OCI-LY7 (cell line): ENCODE results near the gene EGFL8. TPM values are rescaled to one million over a fixed set of nuclear protein-coding genes. Genes with fewer than 3 reads are reported as not detected.

Experiments used
- BruUV-seq: library from RNA; stranded (reverse); fragments of 400-500 nt; replicated peaks from 2 replicates; lab custom pipeline; 2021; lab: Mats Ljungman, UMichigan
- CTCF ChIA-PET: fragments of 300-600 bp; sonication (Branson Sonifier 250); formaldehyde crosslinking; loops from one replicate; lab custom pipeline; 2022; ENCODE audit warnings: antibody characterized with exemption; ENCODE audit not compliant: unreplicated experiment; lab: Charles Lee
- POLR2A ChIA-PET: fragments of 300-600 bp; sonication (Branson Sonifier 250); formaldehyde crosslinking; loops from one replicate; lab custom pipeline; 2022; ENCODE audit warnings: antibody characterized with exemption; lab: Charles Lee
- DNase-seq: peaks from one replicate; pipeline ENCODE4 v3.0.0-alpha.2; 2015; ENCODE audit warnings: low spot score
- H2AFZ ChIP-seq: fragments of 200-600 bp; sonication (generic), shearing (Covaris generic); 2 replicates; pipeline ENCODE4 v1.6.1; 2014; ENCODE audit warnings: mild to moderate bottlenecking, antibody characterized with exemption, low read length, moderate library complexity
- H3K27ac ChIP-seq: fragments of 200-600 bp; sonication (generic); 2 replicates; pipeline ENCODE4 v1.5.1; 2014; ENCODE audit warnings: mixed run types, low read depth, mild to moderate bottlenecking, moderate library complexity, low read length, inconsistent platforms; ENCODE audit not compliant: poor library complexity, severe bottlenecking
- H3K36me3 ChIP-seq: fragments of 200-600 bp; sonication (generic); 2 replicates; pipeline ENCODE4 v1.6.1; 2014; ENCODE audit warnings: mild to moderate bottlenecking, antibody characterized with exemption, low read length, moderate library complexity, mixed read lengths; ENCODE audit not compliant: insufficient read depth
- H3K4me1 ChIP-seq: fragments of 200-600 bp; sonication (generic); 2 replicates; pipeline ENCODE4 v1.5.1; 2014; ENCODE audit warnings: mild to moderate bottlenecking, low read length; ENCODE audit not compliant: insufficient read depth, poor library complexity, severe bottlenecking
- H3K4me2 ChIP-seq: fragments of 200-600 bp; sonication (generic); 2 replicates; pipeline ENCODE4 v1.6.1; 2014; ENCODE audit warnings: mild to moderate bottlenecking, low read length
- H3K4me3 ChIP-seq: fragments of 200-600 bp; sonication (generic); 2 replicates; pipeline ENCODE4 v1.5.1; 2014; ENCODE audit warnings: mild to moderate bottlenecking, low read depth, low read length; ENCODE audit not compliant: poor library complexity, severe bottlenecking
- H3K79me2 ChIP-seq: fragments of 200-600 bp; sonication (generic); 2 replicates; pipeline ENCODE4 v1.6.1; 2016; ENCODE audit warnings: low read depth, mild to moderate bottlenecking, low read length, moderate library complexity, mixed read lengths; ENCODE audit not compliant: insufficient read depth
- H3K9me2 ChIP-seq: fragments of 200-600 bp; sonication (generic); 2 replicates; pipeline ENCODE4 v1.6.1; 2016; ENCODE audit warnings: mild to moderate bottlenecking, low read length, mixed read lengths; ENCODE audit not compliant: insufficient read depth
- H3K9me3 ChIP-seq: fragments of 200-600 bp; sonication (generic); 2 replicates; pipeline ENCODE4 v1.6.1; 2014; ENCODE audit warnings: mild to moderate bottlenecking, mixed run types, low read length, mixed read lengths
- H4K20me1 ChIP-seq: fragments of 200-600 bp; sonication (generic); 2 replicates; pipeline ENCODE4 v1.6.1; 2014; ENCODE audit warnings: mild to moderate bottlenecking, antibody characterized with exemption, low read length, moderate library complexity, mixed read lengths; ENCODE audit not compliant: insufficient read depth
- EZH2phosphoT487 ChIP-seq: fragments of 200-600 bp; sonication (generic); IDR thresholded peaks from 2 replicates; pipeline ENCODE4 v1.6.1; 2018; ENCODE audit warnings: low read depth, borderline replicate concordance, mild to moderate bottlenecking, mixed run types, antibody characterized with exemption, low read length, moderate library complexity, mixed read lengths
- intact Hi-C: fragments of 100-400 bp; cut with micrococcal nuclease; formaldehyde crosslinking; loops from one replicate; pipeline ENCODE4 v1.10.0; 2022; ENCODE audit not compliant: unreplicated experiment
- total RNA-seq, 2 experiments: library from RNA; depleted of rRNA in 1 of 2; stranded (reverse); fragments of >200 nt in 1 of 2; shearing (Covaris generic) in 1 of 2; gene quantifications; 2 replicates each; pipeline ENCODE4 v1.2.3, GENCODE V29; 2014 to 2022
- TF ChIP-seq, protein P1 (sequence below): fragments of 200-600 bp; sonication (generic); conservative IDR thresholded peaks from 2 replicates; pipeline ENCODE4 v1.5.1; 2014; ENCODE audit warnings: mild to moderate bottlenecking, antibody characterized with exemption, low read length, moderate library complexity, mixed read lengths

The EGFL8 gene
- total RNA-seq, 2 experiments from 2014 or later = 7.4 to 21.6 TPM

DNA sequence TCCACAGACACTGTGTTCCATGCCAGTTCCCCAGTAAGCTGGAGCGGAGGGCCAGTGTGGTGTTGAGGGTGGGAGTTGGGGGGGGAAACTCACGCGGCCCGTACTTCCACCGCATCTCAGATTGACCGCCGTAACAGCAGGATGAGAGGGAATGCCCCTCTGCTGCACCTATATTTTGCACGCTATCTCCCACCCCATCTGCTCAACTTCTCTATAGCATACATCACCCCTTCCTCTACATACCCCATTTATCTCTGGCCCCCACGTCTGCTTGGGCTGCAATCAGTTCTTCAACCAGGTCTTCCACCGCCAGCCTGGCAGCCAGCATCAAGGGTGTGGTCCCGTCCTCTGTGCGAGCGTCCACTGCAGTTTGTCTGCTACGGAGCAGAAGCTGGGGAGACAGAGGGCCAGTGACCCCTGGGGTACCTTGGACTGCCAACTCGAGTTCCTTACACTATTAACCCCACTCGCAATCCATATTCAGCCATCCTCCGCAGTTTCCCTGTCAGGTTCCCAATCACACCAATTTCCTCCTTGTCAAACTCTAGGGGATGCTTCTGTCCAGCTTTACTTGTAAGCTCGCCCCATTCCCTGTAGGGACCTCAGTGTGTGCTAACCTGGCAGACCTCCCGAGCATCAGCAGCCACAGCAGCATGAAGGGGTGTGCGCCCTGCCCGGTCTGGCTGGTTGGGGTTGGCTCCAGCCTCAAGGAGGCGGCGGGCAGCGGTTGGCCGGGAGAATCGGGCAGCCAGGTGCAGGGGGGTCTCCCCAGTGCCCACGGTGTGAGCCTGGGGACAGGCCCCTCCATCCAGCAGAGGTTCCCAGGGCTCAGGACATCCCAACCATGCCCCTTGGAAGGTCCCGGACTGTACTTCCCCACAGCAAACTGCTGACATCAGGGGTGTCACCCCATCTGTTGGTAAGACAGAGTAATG is 32.6 kb downstream of the EGFL8 start:
- ChIA-PET CTCF (interaction anchor here (0.6 kb wide), 2 partner anchors 87 to 651 kb away, joined by 7 to 15 read pairs; no protein-coding TSS in a partner anchor), POLR2A (interaction anchor here (0.6 to 0.9 kb wide), 4 partner anchors 9 to 54 kb away, joined by 3 to 6 read pairs (median 4); partner anchors contain the start of gene NOTCH4)
- TF ChIP-seq EZH2phosphoT487 = no peak
- TF ChIP-seq, protein P1, sequence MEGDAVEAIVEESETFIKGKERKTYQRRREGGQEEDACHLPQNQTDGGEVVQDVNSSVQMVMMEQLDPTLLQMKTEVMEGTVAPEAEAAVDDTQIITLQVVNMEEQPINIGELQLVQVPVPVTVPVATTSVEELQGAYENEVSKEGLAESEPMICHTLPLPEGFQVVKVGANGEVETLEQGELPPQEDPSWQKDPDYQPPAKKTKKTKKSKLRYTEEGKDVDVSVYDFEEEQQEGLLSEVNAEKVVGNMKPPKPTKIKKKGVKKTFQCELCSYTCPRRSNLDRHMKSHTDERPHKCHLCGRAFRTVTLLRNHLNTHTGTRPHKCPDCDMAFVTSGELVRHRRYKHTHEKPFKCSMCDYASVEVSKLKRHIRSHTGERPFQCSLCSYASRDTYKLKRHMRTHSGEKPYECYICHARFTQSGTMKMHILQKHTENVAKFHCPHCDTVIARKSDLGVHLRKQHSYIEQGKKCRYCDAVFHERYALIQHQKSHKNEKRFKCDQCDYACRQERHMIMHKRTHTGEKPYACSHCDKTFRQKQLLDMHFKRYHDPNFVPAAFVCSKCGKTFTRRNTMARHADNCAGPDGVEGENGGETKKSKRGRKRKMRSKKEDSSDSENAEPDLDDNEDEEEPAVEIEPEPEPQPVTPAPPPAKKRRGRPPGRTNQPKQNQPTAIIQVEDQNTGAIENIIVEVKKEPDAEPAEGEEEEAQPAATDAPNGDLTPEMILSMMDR = 0 out of 2 replicates have a peak, but pooled peaks have one; percentile 14
- intact Hi-C loops = no loop called here
- no peak for DNase-seq
- Histone ChIP-seq H3K4me1 (peaks cover 44% of the 10 kb centered on the region), H3K79me2 (peaks cover 7% of the 10 kb centered on the region; the same call in 1 of the 2 replicates), H3K27ac (peak overlapping the region; percentile 72), H3K4me2 (peak overlapping the region; percentile 74), H3K9me2 (no peaks in the 10 kb centered on the region), H2AFZ (no peak overlapping the region; the same call in 1 of the 2 replicates), H4K20me1 (no peaks in the 10 kb centered on the region), H3K36me3 (no peaks in the 10 kb centered on the region), H3K9me3 (no peaks in the 10 kb centered on the region), H3K4me3 (peak overlapping the region; percentile 79)
- no TSS peak for BruUV-seq

DNA sequence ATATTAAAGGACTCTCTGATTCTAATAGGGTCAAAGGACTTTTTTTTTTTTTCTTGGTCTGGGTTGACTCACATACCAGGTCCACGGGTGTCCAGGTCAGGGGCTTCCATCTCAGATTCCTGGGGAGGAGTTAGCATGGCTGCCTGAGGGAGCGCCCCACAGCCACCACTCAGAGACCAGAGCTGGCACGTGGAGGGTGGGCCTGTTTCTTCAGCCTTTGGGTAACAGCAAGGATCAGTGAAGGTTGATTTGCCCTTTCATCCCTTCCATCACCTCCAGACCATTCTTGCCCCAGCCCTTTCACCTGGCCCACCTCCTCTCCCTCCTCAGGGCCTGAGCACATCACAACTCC is 33.9 kb downstream of the EGFL8 start:
- H3K36me3 ChIP-seq = no peaks in the 10 kb centered on the region
- H3K4me3 ChIP-seq = no peak overlapping the region
- H3K79me2 ChIP-seq = no peaks in the 10 kb centered on the region
- H3K9me3 ChIP-seq = no peaks in the 10 kb centered on the region
- ChIA-PET CTCF (no interaction called here), POLR2A (no interaction called here)
- no peak overlapping the region for H3K27ac ChIP-seq
- H3K4me2 ChIP-seq = no peak overlapping the region
- H3K9me2 ChIP-seq = no peaks in the 10 kb centered on the region
- no peak for TF ChIP-seq EZH2phosphoT487
- TF ChIP-seq, protein P1 = no peak
- H3K4me1 ChIP-seq = peaks cover 39% of the 10 kb centered on the region
- no TSS peak for BruUV-seq
- no peak for DNase-seq
- intact Hi-C loops = no loop called here
- H4K20me1 ChIP-seq = no peaks in the 10 kb centered on the region
- no peak overlapping the region for H2AFZ ChIP-seq

DNA sequence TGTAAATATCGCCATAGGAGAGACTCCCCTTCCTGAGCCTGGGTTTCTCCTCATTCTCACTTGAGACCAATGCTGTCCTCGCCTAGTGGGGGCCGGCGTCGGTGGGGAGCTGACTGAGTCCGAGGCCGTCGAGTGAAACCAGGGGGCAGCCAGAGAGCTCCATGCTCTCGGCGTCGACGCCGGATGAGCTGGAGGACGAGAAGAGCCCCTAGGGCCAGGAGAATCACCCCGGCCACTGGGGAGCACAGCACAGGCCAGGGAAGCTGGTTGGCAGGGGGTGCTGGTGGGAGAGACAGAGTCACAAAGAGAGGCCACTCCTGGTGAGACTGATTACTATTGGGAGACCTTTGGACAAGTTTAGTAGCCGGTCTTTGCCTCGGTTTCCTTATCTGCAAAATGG is 34.5 kb downstream of the EGFL8 start:
- Histone ChIP-seq H3K27ac (no peak overlapping the region), H3K4me3 (no peak overlapping the region), H2AFZ (no peak overlapping the region), H3K79me2 (no peaks in the 10 kb centered on the region), H3K4me1 (peaks cover 33% of the 10 kb centered on the region), H3K4me2 (no peak overlapping the region), H3K9me2 (no peaks in the 10 kb centered on the region), H3K36me3 (no peaks in the 10 kb centered on the region), H3K9me3 (no peaks in the 10 kb centered on the region), H4K20me1 (no peaks in the 10 kb centered on the region)
- no TSS peak for BruUV-seq
- DNase-seq = no peak
- no peak for TF ChIP-seq EZH2phosphoT487
- TF ChIP-seq, protein P1 = no peak
- POLR2A ChIA-PET = no interaction called here
- CTCF ChIA-PET = no interaction called here
- intact Hi-C loops = no loop called here
